Keratinocyte (primary cell): ENCODE measurements around the gene TINAGL1. TPM values are rescaled to one million over a fixed set of nuclear protein-coding genes. Genes with fewer than 3 reads are reported as not detected.

Experiments used
- DNase-seq: peaks from one replicate; pipeline ENCODE4 v3.0.0-alpha.2; 2011; ENCODE audit warnings: low read depth, missing footprints, low spot score
- FAIRE-seq: peaks from 2 replicates; lab custom pipeline; 2011; peaks lifted over from hg19 to GRCh38; lab: Jason Lieb, UNC
- H2AFZ ChIP-seq: 2 replicates; pipeline ENCODE4 v1.6.0; 2012; ENCODE audit warnings: low read length, control low read depth, inconsistent platforms; ENCODE audit not compliant: control insufficient read depth
- H3K27ac ChIP-seq: 2 replicates; pipeline ENCODE4 v1.5.1; 2011; ENCODE audit warnings: low read length; ENCODE audit not compliant: control insufficient read depth, insufficient read depth
- H3K27me3 ChIP-seq: 3 replicates; pipeline ENCODE4 v1.6.0; 2011; ENCODE audit warnings: low read length; ENCODE audit not compliant: control insufficient read depth, insufficient read depth; ENCODE audit errors: extremely low read depth
- H3K36me3 ChIP-seq, 2 experiments: 2 replicates in 1 of 2; 3 replicates in 1 of 2; pipeline ENCODE4 v1.5.1; 2011; ENCODE audit warnings: low read length in 2 of 2, mild to moderate bottlenecking in 1 of 2; ENCODE audit not compliant: control insufficient read depth in 2 of 2, insufficient read depth in 2 of 2; ENCODE audit errors: extremely low read depth in 1 of 2
- H3K4me1 ChIP-seq: 3 replicates; pipeline ENCODE4 v1.5.1; 2011; ENCODE audit warnings: low read length; ENCODE audit not compliant: control insufficient read depth, insufficient read depth; ENCODE audit errors: extremely low read depth
- H3K4me2 ChIP-seq: 3 replicates; pipeline ENCODE4 v1.6.0; 2011; ENCODE audit warnings: low read depth, low read length; ENCODE audit not compliant: control insufficient read depth, insufficient read depth; ENCODE audit errors: extremely low read depth
- H3K4me3 ChIP-seq, 3 experiments: fragments of 200-600 bp in 1 of 3; sonication (generic) in 1 of 3; 2 replicates in 2 of 3; 3 replicates in 1 of 3; pipeline ENCODE4 v1.5.1; 2011 to 2016; ENCODE audit warnings: low read length in 3 of 3, mild to moderate bottlenecking in 3 of 3, control low read depth in 2 of 3, inconsistent platforms in 1 of 3, low read depth in 1 of 3, mixed read lengths in 1 of 3, mixed run types in 1 of 3, moderate library complexity in 1 of 3; ENCODE audit not compliant: control insufficient read depth in 2 of 3, insufficient read depth in 2 of 3; ENCODE audit errors: extremely low read depth in 1 of 3
- H3K79me2 ChIP-seq: 2 replicates; pipeline ENCODE4 v1.6.0; 2012; ENCODE audit warnings: low read length; ENCODE audit not compliant: control insufficient read depth, insufficient read depth
- H3K9ac ChIP-seq: 3 replicates; pipeline ENCODE4 v1.6.0; 2011; ENCODE audit warnings: low read length; ENCODE audit not compliant: control insufficient read depth, insufficient read depth; ENCODE audit errors: extremely low read depth
- H3K9me1 ChIP-seq: 3 replicates; pipeline ENCODE4 v1.6.0; 2011; ENCODE audit warnings: low read length; ENCODE audit not compliant: control insufficient read depth, insufficient read depth; ENCODE audit errors: extremely low read depth
- H3K9me3 ChIP-seq: 2 replicates; pipeline ENCODE4 v1.5.1; 2012; ENCODE audit warnings: low read depth, low read length; ENCODE audit not compliant: control insufficient read depth
- H4K20me1 ChIP-seq: 3 replicates; pipeline ENCODE4 v1.6.0; 2011; ENCODE audit warnings: low read length; ENCODE audit not compliant: control insufficient read depth, insufficient read depth; ENCODE audit errors: extremely low read depth
- CTCF ChIP-seq, 3 experiments: IDR thresholded peaks in 1 of 3; conservative IDR thresholded peaks in 1 of 3; optimal IDR thresholded peaks in 1 of 3; 2 replicates in 2 of 3; 3 replicates in 1 of 3; pipeline versions ENCODE3 to v1.5.1; 2011; ENCODE audit warnings: low read length in 3 of 3, mild to moderate bottlenecking in 3 of 3, moderate library complexity in 2 of 3, control low read depth in 1 of 3, inconsistent platforms in 1 of 3; ENCODE audit not compliant: insufficient read depth in 2 of 3; ENCODE audit errors: extremely low read depth in 1 of 3
- EZH2 ChIP-seq: IDR thresholded peaks from one replicate; pipeline ENCODE4 v1.6.1; 2012; ENCODE audit warnings: inconsistent platforms, mild to moderate bottlenecking, low read length, moderate library complexity
- dilution Hi-C: fragments of 300-500 bp; cut with MboI; formaldehyde crosslinking; loops from one replicate; pipeline ENCODE4 v1.7.0; 2020; ENCODE audit warnings: low sequenced_read_pairs; ENCODE audit not compliant: extremely low pct_ligation_motif_present
- polyA plus RNA-seq, 5 experiments: library from polyadenylated mRNA; depleted of rRNA in 3 of 5; stranded (reverse) in 3 of 5; stranded (forward) in 1 of 5; unstranded in 1 of 5; fragments of >200 nt; gene quantifications; 1 replicate in 1 of 5; 2 replicates in 3 of 5; 3 replicates in 1 of 5; pipeline versions ENCODE4 v1.2.1 to v1.2.3, GENCODE V29; 2011 to 2012; ENCODE audit warnings: missing spikeins in 2 of 5, low read depth in 1 of 5, low replicate concordance in 1 of 5

TINAGL1 gene
- polyA plus RNA-seq, 1 donor (not counting 4 experiments of a cell fraction or from before 2014, with no cell fraction given): 189 TPM

- Histone ChIP-seq H3K9me1 (no peaks in the 10 kb centered on the region), H3K9me3 (no peaks in the 10 kb centered on the region), H3K79me2 (no peaks in the 10 kb centered on the region), H3K4me3 (no peak overlapping the region), H4K20me1 (no peaks in the 10 kb centered on the region), H3K4me2 (no peak overlapping the region), H3K27me3 (no peaks in the 10 kb centered on the region), H3K27ac (no peak overlapping the region), H3K36me3 (no peaks in the 10 kb centered on the region), H2AFZ (no peak overlapping the region), H3K9ac (no peak overlapping the region), H3K4me1 (no peaks in the 10 kb centered on the region)
- dilution Hi-C loops: no loop called here
- TF ChIP-seq CTCF (optimal IDR thresholded peaks at IDR 0.05 in 1 of 3, IDR thresholded peaks at IDR 0.05 in 1 of 3, conservative IDR thresholded peaks at IDR 0.05 in 1 of 3; ENCODE audit: extremely low read depth in 1 of 3, insufficient read depth in 2 of 3, low read length in 3 of 3): no peak
- no peak for TF ChIP-seq EZH2
- DNase-seq (no peak), FAIRE-seq (no peak)
Observed at GRCh38 chr1:31541194-31541593, 35.1 kb upstream of the TINAGL1 start.

- no peaks in the 10 kb centered on the region for H3K9me1 ChIP-seq
- no peak overlapping the region for H3K4me3 ChIP-seq
- no peak overlapping the region for H3K4me2 ChIP-seq
- no peaks in the 10 kb centered on the region for H3K36me3 ChIP-seq
- dilution Hi-C loops: no loop called here
- no peak overlapping the region for H3K9ac ChIP-seq
- TF ChIP-seq EZH2 (no peak), CTCF (optimal IDR thresholded peaks at IDR 0.05 in 1 of 3, IDR thresholded peaks at IDR 0.05 in 1 of 3, conservative IDR thresholded peaks at IDR 0.05 in 1 of 3; ENCODE audit: extremely low read depth in 1 of 3, insufficient read depth in 2 of 3, low read length in 3 of 3) (no peak)
- no peaks in the 10 kb centered on the region for H3K27me3 ChIP-seq
- no peak overlapping the region for H3K27ac ChIP-seq
- H4K20me1 ChIP-seq: no peaks in the 10 kb centered on the region
- no peaks in the 10 kb centered on the region for H3K9me3 ChIP-seq
- H2AFZ ChIP-seq: no peak overlapping the region
- no peaks in the 10 kb centered on the region for H3K79me2 ChIP-seq
- no peak for DNase-seq
- no peak for FAIRE-seq
- H3K4me1 ChIP-seq: peaks cover 20% of the 10 kb centered on the region
Observed at GRCh38 chr1:31545927-31546540, 30.3 kb upstream of the TINAGL1 start.
